Measurements from ENCODE around the gene RAB28.

Gene RAB28

GRCh38 chr4:13525606-13526281, 41.6 kb upstream of the RAB28 start:
- Histone ChIP-seq H3K4me1 (ENCODE audit: control insufficient read depth, insufficient read depth, low read length, poor library complexity, severe bottlenecking) (peaks cover 16% of the 10 kb centered on the region), H3K4me3 (ENCODE audit: insufficient read depth, low read depth, low read length, poor library complexity, severe bottlenecking) (no peak overlapping the region), H3K27ac (ENCODE audit: insufficient read depth, low read length, poor library complexity, severe bottlenecking) (no peak overlapping the region), H3K9me3 (ENCODE audit: control insufficient read depth, low read length) (no peaks in the 10 kb centered on the region), H3K27me3 (replicated peaks; ENCODE audit: control insufficient read depth, insufficient read depth, low read length, poor library complexity, severe bottlenecking) (peaks cover 88% of the 10 kb centered on the region), H3K36me3 (ENCODE audit: control insufficient read depth, insufficient read depth, low read length) (no peaks in the 10 kb centered on the region)
- DNase-seq, result no peak

- Histone ChIP-seq H3K27me3 (replicated peaks; ENCODE audit: control insufficient read depth, insufficient read depth, low read length, poor library complexity, severe bottlenecking) (peaks cover 79% of the 10 kb centered on the region), H3K27ac (ENCODE audit: insufficient read depth, low read length, poor library complexity, severe bottlenecking) (no peak overlapping the region), H3K4me1 (ENCODE audit: control insufficient read depth, insufficient read depth, low read length, poor library complexity, severe bottlenecking) (peaks cover 16% of the 10 kb centered on the region), H3K4me3 (ENCODE audit: insufficient read depth, low read depth, low read length, poor library complexity, severe bottlenecking) (no peak overlapping the region), H3K9me3 (ENCODE audit: control insufficient read depth, low read length) (no peaks in the 10 kb centered on the region), H3K36me3 (ENCODE audit: control insufficient read depth, insufficient read depth, low read length) (no peaks in the 10 kb centered on the region)
- DNase-seq, result no peak
Observed at GRCh38 chr4:13524504-13525243, 40.5 kb upstream of the RAB28 start.

- H3K27ac ChIP-seq (ENCODE audit: insufficient read depth, low read length, poor library complexity, severe bottlenecking), result no peak overlapping the region
- no peaks in the 10 kb centered on the region for H3K36me3 ChIP-seq (ENCODE audit: control insufficient read depth, insufficient read depth, low read length)
- H3K4me1 ChIP-seq (ENCODE audit: control insufficient read depth, insufficient read depth, low read length, poor library complexity, severe bottlenecking), result peaks cover 10% of the 10 kb centered on the region
- peaks cover 71% of the 10 kb centered on the region for H3K27me3 ChIP-seq (replicated peaks; ENCODE audit: control insufficient read depth, insufficient read depth, low read length, poor library complexity, severe bottlenecking)
- no peak overlapping the region for H3K4me3 ChIP-seq (ENCODE audit: insufficient read depth, low read depth, low read length, poor library complexity, severe bottlenecking)
- DNase-seq, result no peak
- no peaks in the 10 kb centered on the region for H3K9me3 ChIP-seq (ENCODE audit: control insufficient read depth, low read length)
Observed at GRCh38 chr4:13523591-13524503, 39.7 kb upstream of the RAB28 start.

GRCh38 chr4:13523105-13523477, 39.0 kb upstream of the RAB28 start:
- Histone ChIP-seq H3K4me1 (ENCODE audit: control insufficient read depth, insufficient read depth, low read length, poor library complexity, severe bottlenecking) (peaks cover 6% of the 10 kb centered on the region), H3K36me3 (ENCODE audit: control insufficient read depth, insufficient read depth, low read length) (no peaks in the 10 kb centered on the region), H3K27me3 (replicated peaks; ENCODE audit: control insufficient read depth, insufficient read depth, low read length, poor library complexity, severe bottlenecking) (peaks cover 65% of the 10 kb centered on the region), H3K27ac (ENCODE audit: insufficient read depth, low read length, poor library complexity, severe bottlenecking) (no peak overlapping the region), H3K9me3 (ENCODE audit: control insufficient read depth, low read length) (no peaks in the 10 kb centered on the region), H3K4me3 (ENCODE audit: insufficient read depth, low read depth, low read length, poor library complexity, severe bottlenecking) (no peak overlapping the region)
- no peak for DNase-seq

GRCh38 chr4:13522282-13523104, 38.4 kb upstream of the RAB28 start:
- H3K9me3 ChIP-seq (ENCODE audit: control insufficient read depth, low read length), result no peaks in the 10 kb centered on the region
- H3K4me3 ChIP-seq (ENCODE audit: insufficient read depth, low read depth, low read length, poor library complexity, severe bottlenecking), result no peak overlapping the region
- peaks cover 59% of the 10 kb centered on the region for H3K27me3 ChIP-seq (replicated peaks; ENCODE audit: control insufficient read depth, insufficient read depth, low read length, poor library complexity, severe bottlenecking)
- no peak for DNase-seq
- no peak overlapping the region for H3K27ac ChIP-seq (ENCODE audit: insufficient read depth, low read length, poor library complexity, severe bottlenecking)
- H3K4me1 ChIP-seq (ENCODE audit: control insufficient read depth, insufficient read depth, low read length, poor library complexity, severe bottlenecking), result no peaks in the 10 kb centered on the region
- no peaks in the 10 kb centered on the region for H3K36me3 ChIP-seq (ENCODE audit: control insufficient read depth, insufficient read depth, low read length)

- H3K4me3 ChIP-seq (ENCODE audit: insufficient read depth, low read depth, low read length, poor library complexity, severe bottlenecking), result no peak overlapping the region
- no peak for DNase-seq
- no peak overlapping the region for H3K27ac ChIP-seq (ENCODE audit: insufficient read depth, low read length, poor library complexity, severe bottlenecking)
- H3K9me3 ChIP-seq (ENCODE audit: control insufficient read depth, low read length), result no peaks in the 10 kb centered on the region
- H3K36me3 ChIP-seq (ENCODE audit: control insufficient read depth, insufficient read depth, low read length), result no peaks in the 10 kb centered on the region
- no peaks in the 10 kb centered on the region for H3K4me1 ChIP-seq (ENCODE audit: control insufficient read depth, insufficient read depth, low read length, poor library complexity, severe bottlenecking)
- H3K27me3 ChIP-seq (replicated peaks; ENCODE audit: control insufficient read depth, insufficient read depth, low read length, poor library complexity, severe bottlenecking), result peaks cover 45% of the 10 kb centered on the region
Observed at GRCh38 chr4:13521047-13521446, 36.9 kb upstream of the RAB28 start.

GRCh38 chr4:13516315-13516860, 32.2 kb upstream of the RAB28 start:
- Histone ChIP-seq H3K4me1 (ENCODE audit: control insufficient read depth, insufficient read depth, low read length, poor library complexity, severe bottlenecking) (no peaks in the 10 kb centered on the region), H3K9me3 (ENCODE audit: control insufficient read depth, low read length) (no peaks in the 10 kb centered on the region), H3K27ac (ENCODE audit: insufficient read depth, low read length, poor library complexity, severe bottlenecking) (no peak overlapping the region), H3K27me3 (replicated peaks; ENCODE audit: control insufficient read depth, insufficient read depth, low read length, poor library complexity, severe bottlenecking) (peaks cover 14% of the 10 kb centered on the region), H3K4me3 (ENCODE audit: insufficient read depth, low read depth, low read length, poor library complexity, severe bottlenecking) (no peak overlapping the region), H3K36me3 (ENCODE audit: control insufficient read depth, insufficient read depth, low read length) (no peaks in the 10 kb centered on the region)
- no peak for DNase-seq

- Histone ChIP-seq H3K36me3 (ENCODE audit: control insufficient read depth, insufficient read depth, low read length) (no peaks in the 10 kb centered on the region), H3K4me3 (ENCODE audit: insufficient read depth, low read depth, low read length, poor library complexity, severe bottlenecking) (no peak overlapping the region), H3K27me3 (replicated peaks; ENCODE audit: control insufficient read depth, insufficient read depth, low read length, poor library complexity, severe bottlenecking) (peaks cover 9% of the 10 kb centered on the region), H3K27ac (ENCODE audit: insufficient read depth, low read length, poor library complexity, severe bottlenecking) (no peak overlapping the region), H3K4me1 (ENCODE audit: control insufficient read depth, insufficient read depth, low read length, poor library complexity, severe bottlenecking) (no peaks in the 10 kb centered on the region), H3K9me3 (ENCODE audit: control insufficient read depth, low read length) (no peaks in the 10 kb centered on the region)
- DNase-seq, result no peak
Observed at GRCh38 chr4:13515268-13515667, 31.1 kb upstream of the RAB28 start.

- Histone ChIP-seq H3K9me3 (ENCODE audit: control insufficient read depth, low read length) (no peaks in the 10 kb centered on the region), H3K4me3 (ENCODE audit: insufficient read depth, low read depth, low read length, poor library complexity, severe bottlenecking) (no peak overlapping the region), H3K27ac (ENCODE audit: insufficient read depth, low read length, poor library complexity, severe bottlenecking) (no peak overlapping the region), H3K36me3 (ENCODE audit: control insufficient read depth, insufficient read depth, low read length) (no peaks in the 10 kb centered on the region), H3K27me3 (replicated peaks; ENCODE audit: control insufficient read depth, insufficient read depth, low read length, poor library complexity, severe bottlenecking) (peaks cover 9% of the 10 kb centered on the region), H3K4me1 (ENCODE audit: control insufficient read depth, insufficient read depth, low read length, poor library complexity, severe bottlenecking) (no peaks in the 10 kb centered on the region)
- DNase-seq, result no peak
Observed at GRCh38 chr4:13514722-13515121, 30.6 kb upstream of the RAB28 start.

All from effector memory CD4-positive, alpha-beta T cell (primary cell).